Skeletal muscle tissue (tissue), 4 donors: Measurements from ENCODE around the gene CHST15. TPM values are rescaled to one million over a fixed set of nuclear protein-coding genes. Genes with fewer than 3 reads are reported as not detected.
"Not testable (repeated sequence)": the region's sequence is repeated elsewhere in the genome, so short reads cannot be mapped to it uniquely, and the experiment has no call there.

Experiments
- H3K27ac ChIP-seq: one replicate; pipeline ENCODE4 v1.7.0; 2013; ENCODE audit warnings: mild to moderate bottlenecking, low read depth, low read length, inconsistent platforms
- H3K27me3 ChIP-seq, 3 donors: one replicate each; pipeline ENCODE4 v1.7.0; 2013; ENCODE audit warnings: low read length in 3 of 3; ENCODE audit not compliant: control insufficient read depth in 3 of 3, insufficient read depth in 3 of 3
- H3K36me3 ChIP-seq, 3 donors: one replicate each; pipeline ENCODE4 v1.7.0; 2013; ENCODE audit warnings: low read length in 3 of 3; ENCODE audit not compliant: control insufficient read depth in 3 of 3, insufficient read depth in 3 of 3
- H3K4me1 ChIP-seq, 3 donors: one replicate each; pipeline ENCODE4 v1.7.0; 2013; ENCODE audit warnings: low read length in 3 of 3, mild to moderate bottlenecking in 3 of 3; ENCODE audit not compliant: control insufficient read depth in 3 of 3, insufficient read depth in 3 of 3
- H3K4me3 ChIP-seq, 3 donors: one replicate each; pipeline ENCODE4 v1.7.0; 2013; ENCODE audit warnings: low read length in 3 of 3
- H3K9ac ChIP-seq, 3 donors: one replicate each; pipeline ENCODE4 v1.7.0; 2013; ENCODE audit warnings: low read length in 3 of 3, mild to moderate bottlenecking in 3 of 3, moderate library complexity in 2 of 3, low read depth in 1 of 3
- H3K9me3 ChIP-seq, 3 donors: one replicate each; pipeline ENCODE4 v1.7.0; 2013; ENCODE audit warnings: low read length in 3 of 3; ENCODE audit not compliant: control insufficient read depth in 3 of 3
- total RNA-seq: library from RNA; depleted of rRNA; stranded (reverse); fragments of >200 nt; gene quantifications from one replicate; pipeline ENCODE4 v1.2.3, GENCODE V29; 2014
- donor health status: Osteomylitis.

Gene CHST15
- total RNA-seq, 1 donor from 2014 or later: 19.3 TPM

- H3K4me1 ChIP-seq: peaks cover 6 to 23% (median 21%) of the 10 kb centered on the region in 3 donors
- no peak overlapping the region for H3K9ac ChIP-seq
- H3K4me3 ChIP-seq: no peak overlapping the region
- peaks cover 2 to 21% (median 9%) of the 10 kb centered on the region in 3 donors for H3K36me3 ChIP-seq
- no peaks in the 10 kb centered on the region for H3K9me3 ChIP-seq
- H3K27ac ChIP-seq: no peak overlapping the region
- H3K27me3 ChIP-seq: no peaks in the 10 kb centered on the region
These were observed 53.9 kb downstream of the CHST15 start for GRCh38 chr10:124039483-124040013.

- Histone ChIP-seq H3K4me1 (peaks cover 4 to 18% (median 18%) of the 10 kb centered on the region in 3 donors), H3K27ac (no peak overlapping the region), H3K36me3 (peaks cover 2 to 21% (median 9%) of the 10 kb centered on the region in 3 donors), H3K9ac (no peak overlapping the region), H3K27me3 (no peaks in the 10 kb centered on the region), H3K4me3 (no peak overlapping the region), H3K9me3 (no peaks in the 10 kb centered on the region)
These were observed 55.6 kb downstream of the CHST15 start for GRCh38 chr10:124037784-124038183.

GRCh38 chr10:124037286-124037685, 56.1 kb downstream of the CHST15 start:
- Histone ChIP-seq H3K27me3 (no peaks in the 10 kb centered on the region), H3K27ac (no peak overlapping the region), H3K4me3 (no peak overlapping the region), H3K9me3 (no peaks in the 10 kb centered on the region), H3K4me1 (peaks cover 7 to 16% (median 16%) of the 10 kb centered on the region in 3 donors), H3K9ac (no peak overlapping the region), H3K36me3 (peaks cover 2 to 21% (median 9%) of the 10 kb centered on the region in 3 donors)

- peaks cover 2 to 18% (median 9%) of the 10 kb centered on the region in 3 donors for H3K36me3 ChIP-seq
- H3K4me1 ChIP-seq: peaks cover 9 to 16% (median 16%) of the 10 kb centered on the region in 3 donors
- no peak overlapping the region for H3K9ac ChIP-seq
These were observed 56.7 kb downstream of the CHST15 start for GRCh38 chr10:124036746-124037145.

GRCh38 chr10:124035928-124036558, 57.4 kb downstream of the CHST15 start:
- Histone ChIP-seq H3K27me3 (no peaks in the 10 kb centered on the region), H3K27ac (no peak overlapping the region), H3K9ac (no peak overlapping the region)

More at GRCh38 chr10:124036746-124037145, 56.7 kb downstream of the CHST15 start:
- no peak overlapping the region for H3K4me3 ChIP-seq
- H3K27me3 ChIP-seq: no peaks in the 10 kb centered on the region
- no peaks in the 10 kb centered on the region for H3K9me3 ChIP-seq
- H3K27ac ChIP-seq: no peak overlapping the region

GRCh38 chr10:124035306-124035927, 58.0 kb downstream of the CHST15 start:
- no peak overlapping the region for H3K4me3 ChIP-seq
- H3K36me3 ChIP-seq: peaks cover 2 to 18% (median 9%) of the 10 kb centered on the region in 3 donors
- no peaks in the 10 kb centered on the region for H3K9me3 ChIP-seq
- H3K4me1 ChIP-seq: peaks cover 9 to 16% (median 16%) of the 10 kb centered on the region in 3 donors
- H3K27ac ChIP-seq: no peak overlapping the region
- H3K9ac ChIP-seq: no peak overlapping the region
- no peaks in the 10 kb centered on the region for H3K27me3 ChIP-seq

More at GRCh38 chr10:124035928-124036558, 57.4 kb downstream of the CHST15 start:
- Histone ChIP-seq H3K4me1 (peaks cover 9 to 16% (median 16%) of the 10 kb centered on the region in 3 donors), H3K9me3 (no peaks in the 10 kb centered on the region), H3K4me3 (no peak overlapping the region), H3K36me3 (peaks cover 2 to 18% (median 9%) of the 10 kb centered on the region in 3 donors)

GRCh38 chr10:124034576-124035305, 58.7 kb downstream of the CHST15 start:
- H3K27me3 ChIP-seq, H3K9me3 ChIP-seq, H3K27ac ChIP-seq, H3K9ac ChIP-seq, H3K4me3 ChIP-seq: not testable (repeated sequence)
- H3K4me1 ChIP-seq: peaks cover 9 to 16% (median 12%) of the 10 kb centered on the region in 3 donors
- peaks cover 2 to 18% (median 9%) of the 10 kb centered on the region in 3 donors for H3K36me3 ChIP-seq

- peaks cover 2 to 22% (median 6%) of the 10 kb centered on the region in 3 donors for H3K36me3 ChIP-seq
- H3K27ac ChIP-seq: no peak overlapping the region
- no peak overlapping the region for H3K9ac ChIP-seq
- H3K4me1 ChIP-seq: peaks cover 9 to 13% (median 12%) of the 10 kb centered on the region in 3 donors
- H3K9me3 ChIP-seq: no peaks in the 10 kb centered on the region
- H3K27me3 ChIP-seq: no peaks in the 10 kb centered on the region
- H3K4me3 ChIP-seq: no peak overlapping the region
These were observed 59.5 kb downstream of the CHST15 start for GRCh38 chr10:124033887-124034218.

- H3K27ac ChIP-seq: no peak overlapping the region
- H3K4me3 ChIP-seq: no peak overlapping the region
- H3K27me3 ChIP-seq: no peaks in the 10 kb centered on the region
- no peak overlapping the region for H3K9ac ChIP-seq
- peaks cover 9 to 13% (median 12%) of the 10 kb centered on the region in 3 donors for H3K4me1 ChIP-seq
- peaks cover 2 to 20% (median 4%) of the 10 kb centered on the region in 3 donors for H3K36me3 ChIP-seq
- H3K9me3 ChIP-seq: no peaks in the 10 kb centered on the region
These were observed 60.2 kb downstream of the CHST15 start for GRCh38 chr10:124032971-124033886.
